Mesenchymal stem cell (in vitro differentiated cells and primary cell): ENCODE results near the gene SLC35B4.

Source experiments
- DNase-seq: peaks from one replicate; pipeline ENCODE4 v3.0.0-alpha.2; 2013
- H2AFZ ChIP-seq: one replicate; pipeline ENCODE4 v1.6.1; 2013; ENCODE audit warnings: low read depth, mild to moderate bottlenecking, control low read depth, inconsistent platforms, low read length, moderate library complexity
- H2AK5ac ChIP-seq: 2 replicates; pipeline ENCODE4 v1.6.1; 2013; ENCODE audit warnings: low read length, moderate library complexity, mild to moderate bottlenecking, inconsistent platforms; ENCODE audit not compliant: severe bottlenecking
- H2BK120ac ChIP-seq: one replicate; pipeline ENCODE4 v1.6.1; 2013; ENCODE audit warnings: low read depth, mild to moderate bottlenecking, inconsistent platforms, low read length, moderate library complexity
- H2BK12ac ChIP-seq, 2 experiments: one replicate each; pipeline ENCODE4 v1.6.1; 2013; ENCODE audit warnings: inconsistent platforms in 2 of 2, low read length in 2 of 2, mild to moderate bottlenecking in 2 of 2, moderate library complexity in 2 of 2, control low read depth in 1 of 2
- H2BK15ac ChIP-seq: one replicate; pipeline ENCODE4 v1.6.1; 2013; ENCODE audit warnings: mild to moderate bottlenecking, low read depth, inconsistent platforms; ENCODE audit not compliant: poor library complexity, severe bottlenecking
- H2BK5ac ChIP-seq: 2 replicates; pipeline ENCODE4 v1.6.1; 2013; ENCODE audit warnings: low read depth, mild to moderate bottlenecking, low read length, control low read depth, inconsistent platforms; ENCODE audit not compliant: poor library complexity, severe bottlenecking
- H3K14ac ChIP-seq, 2 experiments: one replicate each; pipeline ENCODE4 v1.6.1; 2013; ENCODE audit warnings: inconsistent platforms in 2 of 2, low read length in 2 of 2, control low read depth in 1 of 2, mild to moderate bottlenecking in 1 of 2, moderate library complexity in 1 of 2
- H3K18ac ChIP-seq, 2 experiments: one replicate each; pipeline ENCODE4 v1.6.1; 2013; ENCODE audit warnings: inconsistent platforms in 2 of 2, low read length in 2 of 2, control low read depth in 1 of 2, low read depth in 1 of 2, mild to moderate bottlenecking in 1 of 2
- H3K23ac ChIP-seq, 2 experiments: one replicate each; pipeline ENCODE4 v1.6.1; 2013; ENCODE audit warnings: inconsistent platforms in 2 of 2, low read length in 2 of 2, mild to moderate bottlenecking in 2 of 2, moderate library complexity in 2 of 2, control low read depth in 1 of 2
- H3K27ac ChIP-seq: 2 replicates; pipeline ENCODE4 v1.5.1; 2013; ENCODE audit warnings: mild to moderate bottlenecking, moderate library complexity, low read length, control low read depth, inconsistent platforms; ENCODE audit not compliant: poor library complexity, severe bottlenecking
- H3K27me3 ChIP-seq, 2 experiments: 2 replicates each; pipeline versions ENCODE4 v1.6.1 to v1.7.0; 2013; ENCODE audit warnings: low read length in 2 of 2, mild to moderate bottlenecking in 2 of 2, moderate library complexity in 2 of 2, control low read depth in 1 of 2, inconsistent platforms in 1 of 2; ENCODE audit not compliant: control insufficient read depth in 1 of 2, insufficient read depth in 1 of 2
- H3K36me3 ChIP-seq, 2 experiments: 2 replicates each; pipeline versions ENCODE4 v1.6.1 to v1.7.0; 2013; ENCODE audit warnings: low read length in 2 of 2, control low read depth in 1 of 2, inconsistent platforms in 1 of 2, low read depth in 1 of 2, mild to moderate bottlenecking in 1 of 2; ENCODE audit not compliant: insufficient read depth in 2 of 2, control insufficient read depth in 1 of 2
- H3K4ac ChIP-seq, 2 experiments: one replicate each; pipeline ENCODE4 v1.6.1; 2013; ENCODE audit warnings: inconsistent platforms in 2 of 2, low read length in 2 of 2, mild to moderate bottlenecking in 2 of 2, moderate library complexity in 2 of 2, control low read depth in 1 of 2, low read depth in 1 of 2
- H3K4me1 ChIP-seq: 2 replicates; pipeline ENCODE4 v1.6.1; 2013; ENCODE audit warnings: low read depth, low read length, control low read depth; ENCODE audit not compliant: control insufficient read depth, insufficient read depth
- H3K4me2 ChIP-seq: 2 replicates; pipeline ENCODE4 v1.6.1; 2013; ENCODE audit warnings: low read length, mild to moderate bottlenecking, inconsistent platforms; ENCODE audit not compliant: poor library complexity, severe bottlenecking
- H3K4me3 ChIP-seq, 2 experiments: 2 replicates each; pipeline versions ENCODE4 v1.5.1 to v1.7.0; 2013; ENCODE audit warnings: low read length in 2 of 2, mild to moderate bottlenecking in 2 of 2, control low read depth in 1 of 2, low read depth in 1 of 2; ENCODE audit not compliant: insufficient read depth in 1 of 2
- H3K79me1 ChIP-seq: replicated peaks from 2 replicates; pipeline ENCODE4 v1.6.1; 2013; ENCODE audit warnings: mild to moderate bottlenecking, control low read depth, low read length, inconsistent platforms; ENCODE audit not compliant: poor library complexity, severe bottlenecking
- H3K9ac ChIP-seq: 2 replicates; pipeline ENCODE4 v1.7.0; 2013; ENCODE audit warnings: mild to moderate bottlenecking, low read length, moderate library complexity
- H3K9me3 ChIP-seq: 2 replicates; pipeline ENCODE4 v1.7.0; 2013; ENCODE audit warnings: mild to moderate bottlenecking, low read length; ENCODE audit not compliant: control insufficient read depth
- H4K8ac ChIP-seq: one replicate; pipeline ENCODE4 v1.6.1; 2013; ENCODE audit warnings: inconsistent platforms, mild to moderate bottlenecking, low read length, moderate library complexity
- H4K91ac ChIP-seq: one replicate; pipeline ENCODE4 v1.6.1; 2013; ENCODE audit warnings: mild to moderate bottlenecking, low read length, inconsistent platforms
- WGBS: methylation state at CpG from one replicate; pipeline ENCODE4 v1.1.7; 2013; ENCODE audit warnings: mixed read lengths; 5-methylcytosine and 5-hydroxymethylcytosine counted together

SLC35B4 gene

DNA sequence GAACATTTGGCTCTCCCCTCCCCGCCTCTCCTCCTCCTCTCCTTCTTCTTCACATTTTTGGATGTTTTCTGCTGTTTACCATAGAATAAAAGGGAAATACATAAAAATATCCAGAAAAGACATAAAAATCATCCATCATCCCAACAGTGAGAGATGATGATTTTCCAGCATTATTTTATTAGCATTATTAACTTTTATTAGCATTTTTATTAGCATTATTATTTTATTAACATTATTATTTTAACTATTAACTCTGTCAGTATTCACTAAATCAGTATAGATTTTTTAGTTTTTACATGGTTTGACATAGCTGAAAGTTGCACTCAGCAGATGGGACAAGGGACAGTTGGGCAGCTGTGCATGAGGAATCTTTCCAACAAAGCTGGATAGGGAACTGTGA, 16.2 kb upstream of the SLC35B4 start:
- Histone ChIP-seq H3K23ac (no peak overlapping the region), H3K27me3 (peaks cover 14 to 28% of the 10 kb centered on the region in 2 experiments), H4K8ac (no peak overlapping the region), H3K4ac (no peak overlapping the region), H4K91ac (no peak overlapping the region), H3K4me1 (no peaks in the 10 kb centered on the region), H3K4me2 (no peak overlapping the region), H2AK5ac (no peak overlapping the region), H3K9ac (no peak overlapping the region), H3K36me3 (no peaks in the 10 kb centered on the region), H3K4me3 (no peak overlapping the region), H2BK12ac (no peak overlapping the region), H3K14ac (no peak overlapping the region), H3K18ac (no peak overlapping the region), H2BK15ac (no peak overlapping the region), H2BK120ac (no peak overlapping the region), H3K79me1 (no peaks in the 10 kb centered on the region), H2BK5ac (no peak overlapping the region), H3K27ac (no peak overlapping the region), H3K9me3 (no peaks in the 10 kb centered on the region), H2AFZ (no peak overlapping the region)
- WGBS = no CpG with 5 or more reads among the region's 1 CpG
- DNase-seq = no peak

DNA sequence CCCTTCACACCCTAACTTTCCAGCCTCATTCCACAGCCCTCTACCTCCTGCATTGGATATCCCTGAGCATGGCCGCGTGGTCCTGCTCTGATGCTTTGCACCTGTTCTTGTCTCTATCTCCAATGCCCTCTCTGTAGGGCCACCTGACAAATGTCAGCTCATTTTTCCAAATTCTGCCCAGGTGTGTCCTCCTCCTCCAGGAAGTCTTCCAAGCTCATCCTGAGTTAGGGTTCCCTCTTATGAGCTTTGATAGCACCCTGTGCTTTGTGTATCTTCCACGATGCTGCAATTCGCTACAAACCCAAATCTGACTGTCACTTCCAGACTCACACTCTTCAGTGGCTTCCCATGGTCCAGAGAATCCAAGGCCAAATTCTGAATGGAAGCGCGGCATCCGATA, 14.7 kb upstream of the SLC35B4 start:
- H3K79me1 ChIP-seq = no peaks in the 10 kb centered on the region
- no peak overlapping the region for H4K91ac ChIP-seq
- no peak overlapping the region for H3K23ac ChIP-seq
- no peak overlapping the region for H2BK120ac ChIP-seq
- no peak overlapping the region for H4K8ac ChIP-seq
- no peaks in the 10 kb centered on the region for H3K36me3 ChIP-seq
- H3K18ac ChIP-seq = no peak overlapping the region
- H3K9me3 ChIP-seq = no peaks in the 10 kb centered on the region
- 98% methylated on average over 7 of the region's 7 CpGs for WGBS
- H3K9ac ChIP-seq = no peak overlapping the region
- no peak overlapping the region for H3K4me3 ChIP-seq
- peaks cover 14 to 28% of the 10 kb centered on the region in 2 experiments for H3K27me3 ChIP-seq
- no peak overlapping the region for H2BK15ac ChIP-seq
- H3K27ac ChIP-seq = no peak overlapping the region
- no peak overlapping the region for H3K14ac ChIP-seq
- H3K4me1 ChIP-seq = no peaks in the 10 kb centered on the region
- H2BK12ac ChIP-seq = no peak overlapping the region
- no peak overlapping the region for H3K4ac ChIP-seq
- H2AK5ac ChIP-seq = no peak overlapping the region
- no peak overlapping the region for H3K4me2 ChIP-seq
- DNase-seq = no peak
- no peak overlapping the region for H2AFZ ChIP-seq
- no peak overlapping the region for H2BK5ac ChIP-seq

DNA sequence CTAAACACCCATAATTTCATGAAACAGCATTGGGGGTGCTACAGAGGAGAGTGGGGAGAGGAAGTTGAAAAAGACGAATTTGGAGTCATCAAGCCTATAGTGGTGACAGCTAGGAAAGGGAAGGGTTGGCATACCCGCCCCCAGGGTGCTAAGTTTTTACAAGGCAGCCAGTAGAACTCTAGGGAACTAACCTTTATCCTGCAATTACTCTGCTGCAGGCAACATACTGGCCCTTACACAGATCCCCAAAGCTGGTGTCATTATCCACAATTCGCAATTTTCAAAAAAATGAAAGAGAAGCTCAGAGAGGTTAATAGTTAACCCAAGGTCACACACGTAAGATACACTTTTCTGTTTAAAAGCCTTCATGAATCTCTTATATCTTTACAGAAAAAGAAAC, 14.2 kb upstream of the SLC35B4 start:
- no peak overlapping the region for H3K4me3 ChIP-seq
- no peak for DNase-seq
- no peak overlapping the region for H2BK12ac ChIP-seq
- H2BK5ac ChIP-seq = no peak overlapping the region
- H3K27me3 ChIP-seq = peaks cover 14 to 26% of the 10 kb centered on the region in 2 experiments
- no peak overlapping the region for H3K23ac ChIP-seq
- H3K9ac ChIP-seq = no peak overlapping the region
- no peaks in the 10 kb centered on the region for H3K79me1 ChIP-seq
- no peaks in the 10 kb centered on the region for H3K36me3 ChIP-seq
- WGBS = 72% methylated on average over 4 of the region's 4 CpGs
- H3K14ac ChIP-seq = no peak overlapping the region
- no peak overlapping the region for H2AFZ ChIP-seq
- no peak overlapping the region for H4K91ac ChIP-seq
- H2AK5ac ChIP-seq = no peak overlapping the region
- no peak overlapping the region for H4K8ac ChIP-seq
- no peak overlapping the region for H2BK15ac ChIP-seq
- no peak overlapping the region for H3K18ac ChIP-seq
- H2BK120ac ChIP-seq = no peak overlapping the region
- no peaks in the 10 kb centered on the region for H3K4me1 ChIP-seq
- no peaks in the 10 kb centered on the region for H3K9me3 ChIP-seq
- no peak overlapping the region for H3K27ac ChIP-seq
- no peak overlapping the region for H3K4ac ChIP-seq
- no peak overlapping the region for H3K4me2 ChIP-seq

DNA sequence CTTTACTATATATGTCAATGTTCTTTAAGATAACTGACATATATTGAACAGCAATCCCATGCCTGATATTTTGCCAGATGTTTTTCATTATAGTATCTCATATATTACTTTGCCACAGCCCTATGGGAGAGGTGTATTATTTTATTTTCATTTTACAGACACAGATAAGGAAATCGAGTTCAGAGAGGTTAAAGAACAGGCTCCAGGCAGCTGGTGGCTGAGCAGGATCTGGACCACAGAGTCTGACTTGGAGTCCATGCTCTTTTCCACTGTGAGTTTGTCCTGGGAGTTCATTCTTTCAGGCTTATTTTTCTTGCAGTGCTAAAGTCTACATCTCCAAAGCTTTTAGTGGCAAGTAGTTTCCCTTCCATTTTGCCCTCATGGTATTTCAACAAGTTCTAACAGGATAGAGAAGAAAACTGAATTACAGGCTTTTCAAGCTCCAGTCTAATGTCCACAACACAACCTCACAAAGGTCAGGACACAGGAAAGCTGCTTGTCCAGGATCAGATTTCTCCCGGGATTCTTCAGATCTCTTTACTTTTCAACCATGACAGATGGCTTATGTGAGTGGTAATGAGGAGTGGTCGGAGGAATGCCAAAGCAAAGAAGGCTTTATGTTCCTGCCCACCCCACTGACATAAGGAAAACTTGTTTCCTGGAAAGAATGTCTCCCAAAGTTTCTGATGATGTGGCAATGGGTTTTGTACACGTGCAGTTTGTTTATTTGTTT, 13.1 kb upstream of the SLC35B4 start:
- no peak overlapping the region for H2BK5ac ChIP-seq
- peaks cover 14 to 22% of the 10 kb centered on the region in 2 experiments for H3K27me3 ChIP-seq
- no peak overlapping the region for H4K8ac ChIP-seq
- H4K91ac ChIP-seq = no peak overlapping the region
- no peaks in the 10 kb centered on the region for H3K9me3 ChIP-seq
- no peak overlapping the region for H3K27ac ChIP-seq
- no peak overlapping the region for H3K4me3 ChIP-seq
- no peak overlapping the region for H3K4ac ChIP-seq
- no peaks in the 10 kb centered on the region for H3K36me3 ChIP-seq
- no peak overlapping the region for H3K14ac ChIP-seq
- no peak overlapping the region for H2AK5ac ChIP-seq
- no peak overlapping the region for H3K9ac ChIP-seq
- no peak for DNase-seq
- H2BK120ac ChIP-seq = no peak overlapping the region
- H3K18ac ChIP-seq = no peak overlapping the region
- H3K4me1 ChIP-seq = no peaks in the 10 kb centered on the region
- H3K79me1 ChIP-seq = no peaks in the 10 kb centered on the region
- H2AFZ ChIP-seq = no peak overlapping the region
- WGBS = 80% methylated on average over 2 of the region's 4 CpGs
- H2BK12ac ChIP-seq = no peak overlapping the region
- no peak overlapping the region for H3K4me2 ChIP-seq
- no peak overlapping the region for H3K23ac ChIP-seq
- H2BK15ac ChIP-seq = no peak overlapping the region
